ENCODE data around the gene LRRTM2.

DNA sequence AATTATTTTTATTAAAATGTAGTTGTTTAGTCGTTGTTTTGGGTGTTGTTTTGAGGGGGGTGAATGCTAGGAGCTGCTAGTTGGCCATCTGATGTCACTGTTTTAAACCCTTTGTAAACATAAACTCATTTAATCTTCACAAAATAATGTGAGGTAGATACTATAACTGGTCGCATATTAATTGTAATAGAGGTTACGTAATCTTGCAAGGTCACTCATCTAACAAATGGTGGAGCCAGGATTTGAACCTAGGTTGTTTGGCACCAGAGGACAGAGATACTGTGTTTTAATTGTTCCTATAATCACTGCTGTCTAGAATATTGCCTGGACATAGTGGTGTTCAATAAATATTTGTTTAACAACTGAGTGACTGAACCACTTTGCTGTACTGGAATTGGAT, 54.4 kb downstream of the LRRTM2 start:
- TF ChIP-seq EP300 (IDR thresholded peaks at IDR 0.05; ENCODE audit: borderline replicate concordance in 1 of 2, control insufficient read depth in 1 of 2, low read depth in 2 of 2, low read length in 2 of 2) (no peak), RFX5 (IDR thresholded peaks at IDR 0.05; ENCODE audit: low read depth, low read length) (no peak), FOXM1 (IDR thresholded peaks at IDR 0.05; ENCODE audit: low read depth, low read length) (no peak)
- TF ChIP-seq, protein P1, sequence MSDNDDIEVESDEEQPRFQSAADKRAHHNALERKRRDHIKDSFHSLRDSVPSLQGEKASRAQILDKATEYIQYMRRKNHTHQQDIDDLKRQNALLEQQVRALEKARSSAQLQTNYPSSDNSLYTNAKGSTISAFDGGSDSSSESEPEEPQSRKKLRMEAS (IDR thresholded peaks at IDR 0.05; ENCODE audit: low read depth, low read length), result no peak

All from GM12878 (cell line).